GM21423 (cell line): ENCODE measurements around the gene TEP1.
A peak's percentile ranks its signal among the peaks of the same experiment; 100 is the strongest.
"Not testable (repeated sequence)": the region's sequence is repeated elsewhere in the genome, so short reads cannot be mapped to it uniquely, and the experiment has no call there.

Experiments
- ATAC-seq: cut with Tn5 transposase; IDR thresholded peaks from one replicate; pipeline ENCODE4 v1.9.1; 2021; ENCODE audit warnings: mild to moderate bottlenecking, moderate library complexity; ENCODE audit not compliant: unreplicated experiment

Gene TEP1

GRCh38 chr14:20412876-20413743, at the start of gene TEP1:
TSS of gene TEP1 (minus strand) at chr14:20413501. CDS start at chr14:20408439, 5,062 bp downstream.
- ATAC-seq = peak; percentile 66

GRCh38 chr14:20461225-20462141, 48.2 kb upstream of the TEP1 start, which contains the start of gene PIP4P1:
TSS of gene PIP4P1 (minus strand) at chr14:20461434. CDS start at chr14:20461325, 109 bp downstream.
- ATAC-seq = peak; percentile 89

DNA sequence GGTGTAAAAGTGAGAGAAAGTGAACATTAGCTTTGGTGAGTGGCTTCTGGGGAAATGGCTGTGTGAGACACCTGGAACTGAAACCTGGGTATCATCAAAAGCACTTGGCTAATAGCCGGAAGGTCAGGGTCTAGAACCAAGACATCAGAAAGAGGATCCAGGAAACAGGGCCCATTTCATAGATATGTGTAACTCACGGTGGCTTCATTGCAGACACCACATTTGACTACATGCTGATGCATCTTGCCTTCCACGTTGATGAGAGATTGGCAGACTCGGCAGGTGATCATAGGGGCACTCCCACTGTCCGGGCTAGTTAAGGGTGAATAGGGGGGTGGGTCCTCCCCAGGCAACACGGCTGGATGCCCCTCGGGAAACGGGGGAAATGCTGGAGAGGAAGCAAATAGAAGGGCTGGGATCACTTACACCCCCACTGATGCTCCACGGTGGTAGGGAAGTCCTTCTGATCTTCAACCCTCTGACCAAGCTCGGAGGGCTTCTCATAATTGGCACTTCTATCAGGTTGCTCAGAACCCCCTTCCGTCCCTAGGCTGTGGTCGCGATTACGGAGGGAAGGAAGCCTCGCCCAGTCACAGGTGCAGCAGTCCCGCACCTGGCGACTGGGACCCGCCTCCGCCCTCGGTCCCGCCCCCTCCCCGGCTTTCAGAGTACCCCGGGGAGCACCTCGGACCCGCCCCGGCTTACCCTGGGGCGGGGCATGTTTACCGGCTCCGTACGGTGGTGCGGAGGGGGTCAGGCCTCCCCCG, 47.3 kb upstream of the TEP1 start:
- ATAC-seq = peak; percentile 9

DNA sequence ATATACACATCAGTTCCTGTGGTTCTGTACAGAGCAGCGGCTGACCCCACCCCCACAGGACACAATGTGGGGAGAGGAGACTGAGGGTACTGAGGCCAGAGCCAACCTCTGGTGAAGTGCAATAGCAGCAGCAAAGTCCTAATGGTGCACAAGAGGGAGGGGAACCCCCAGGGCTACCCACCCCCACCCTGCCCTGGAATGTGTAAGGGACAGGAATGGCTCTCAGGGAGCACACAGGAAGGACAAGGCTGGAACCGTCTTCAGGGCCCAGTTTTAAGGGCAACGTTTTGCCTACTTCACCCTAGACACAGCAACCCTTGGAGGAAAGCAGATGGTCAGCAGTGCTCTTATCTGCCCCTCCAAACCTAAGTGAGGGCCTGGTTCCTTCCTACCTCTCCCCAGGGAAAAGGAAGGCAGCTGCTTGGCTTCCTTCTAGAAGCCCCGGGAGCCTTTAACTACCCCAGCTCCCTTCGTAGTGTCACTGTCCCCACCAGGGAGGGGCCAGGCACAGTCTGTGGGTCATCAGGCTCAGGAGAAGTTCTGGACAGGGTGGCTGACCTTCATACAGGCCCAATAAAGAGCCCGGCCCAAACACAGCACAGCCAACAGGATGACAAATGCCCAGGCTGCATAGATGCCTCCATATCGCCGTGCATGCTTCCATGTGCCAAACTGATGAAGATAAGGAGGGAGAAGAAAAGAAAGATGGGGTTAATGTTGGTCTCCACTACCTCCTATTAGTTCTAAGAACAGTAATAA, 44.9 kb upstream of the TEP1 start:
- no peak for ATAC-seq

- no peak for ATAC-seq
Observed at GRCh38 chr14:20456971-20457370, 43.7 kb upstream of the TEP1 start.

DNA sequence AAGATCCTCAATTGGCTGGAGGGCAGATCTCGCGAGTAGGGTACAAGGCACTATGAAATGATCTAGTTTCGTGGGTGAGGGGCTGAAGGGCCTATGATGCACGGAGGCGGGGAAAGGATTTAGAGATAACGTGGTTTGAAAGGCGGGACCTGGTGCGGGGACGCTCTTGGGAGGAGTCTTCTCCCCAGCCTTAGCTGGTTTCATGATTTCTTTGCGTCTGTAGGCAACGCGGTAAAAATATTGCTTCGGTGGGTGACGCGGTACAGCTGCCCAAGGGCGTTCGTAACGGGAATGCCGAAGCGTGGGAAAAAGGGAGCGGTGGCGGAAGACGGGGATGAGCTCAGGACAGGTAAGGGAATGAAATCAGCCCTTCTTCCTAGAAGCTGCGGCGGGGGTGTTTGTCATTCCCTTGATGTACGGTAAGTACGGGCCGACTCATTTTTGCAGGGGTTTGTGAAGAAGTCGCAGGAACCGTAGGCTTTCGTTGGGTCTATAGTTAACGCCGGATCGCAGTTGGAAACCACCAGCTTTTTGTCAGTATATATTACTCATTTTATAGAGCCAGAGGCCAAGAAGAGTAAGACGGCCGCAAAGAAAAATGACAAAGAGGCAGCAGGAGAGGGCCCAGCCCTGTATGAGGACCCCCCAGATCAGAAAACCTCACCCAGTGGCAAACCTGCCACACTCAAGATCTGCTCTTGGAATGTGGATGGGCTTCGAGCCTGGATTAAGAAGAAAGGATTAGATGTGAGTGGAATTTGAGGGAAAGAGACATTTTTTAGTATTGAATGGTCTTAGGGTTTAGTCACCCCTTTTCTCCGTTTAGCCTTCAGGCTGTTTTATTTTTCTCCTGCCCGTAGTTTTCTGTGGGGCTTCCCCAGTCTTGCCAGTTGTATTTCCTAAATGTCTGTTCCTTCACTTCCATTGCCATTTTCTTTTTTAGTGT, 42.3 kb upstream of the TEP1 start:
- peak; percentile 36 for ATAC-seq

DNA sequence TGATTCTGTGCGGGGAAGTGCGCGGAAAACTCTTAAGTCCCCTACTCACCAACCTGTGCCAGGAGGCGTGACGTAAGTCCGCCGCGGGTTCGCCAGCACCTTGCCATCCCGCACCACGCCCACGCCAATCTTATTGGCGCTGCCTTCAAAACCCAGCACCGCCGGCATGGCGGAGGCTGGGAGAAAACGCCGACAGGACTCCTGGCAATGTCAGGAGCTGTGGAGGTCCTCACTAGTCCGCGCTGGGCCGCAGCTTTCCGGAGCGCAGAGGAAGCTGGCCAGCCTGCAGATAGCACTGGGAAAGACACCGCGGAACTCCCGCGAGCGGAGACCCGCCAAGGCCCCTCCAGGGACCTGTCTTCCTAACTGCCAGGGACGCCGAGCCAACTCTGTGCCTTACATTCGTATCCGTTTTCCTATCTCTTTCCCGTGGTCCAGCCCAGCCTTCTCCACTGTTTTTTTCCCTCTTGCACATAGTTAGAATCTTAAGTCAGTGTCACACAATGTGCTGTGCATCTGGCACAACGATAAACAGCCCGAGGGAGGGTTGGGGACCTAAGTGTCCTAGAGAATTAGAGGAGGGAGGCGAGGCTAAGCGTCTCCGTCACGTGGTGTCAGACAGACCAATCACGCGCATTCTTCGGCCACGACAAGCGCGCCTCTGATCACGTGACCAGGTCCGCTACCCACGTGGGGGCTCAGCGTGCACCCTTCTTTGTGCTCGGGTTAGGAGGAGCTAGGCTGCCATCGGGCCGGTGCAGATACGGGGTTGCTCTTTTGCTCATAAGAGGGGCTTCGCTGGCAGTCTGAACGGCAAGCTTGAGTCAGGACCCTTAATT, 41.4 kb upstream of the TEP1 start, which contains the start of the genes APEX1 and OSGEP:
Gene APEX1 (plus strand): TSS at position 711 of the 839 bp plus-strand sequence. CDS start 420 bp downstream, outside the sequence.
Gene OSGEP (minus strand): TSS at position 297 of the 839 bp plus-strand sequence. CDS start 129 bp downstream, at position 168.
- peak; percentile 83 for ATAC-seq

GRCh38 chr14:20452831-20453230, 39.5 kb upstream of the TEP1 start:
- ATAC-seq = not testable (repeated sequence)

DNA sequence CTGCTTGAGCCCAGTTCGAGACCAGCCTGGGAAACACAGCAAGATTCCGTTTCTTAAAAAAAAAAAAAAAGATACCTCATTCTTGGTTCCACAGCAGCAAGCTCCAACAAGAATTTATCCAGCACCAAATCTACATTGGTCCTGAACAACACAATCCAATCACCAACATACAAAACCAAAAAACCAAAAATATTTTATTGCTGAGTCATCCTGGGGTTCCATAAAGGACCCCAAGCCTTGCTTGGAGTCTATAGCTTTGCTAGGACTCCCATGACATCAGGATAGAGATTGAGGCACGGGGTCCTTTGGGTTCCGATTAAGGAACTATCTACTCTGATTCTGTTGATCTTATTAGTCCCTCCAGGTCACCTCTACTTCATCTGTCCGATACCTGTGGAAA, 33.6 kb upstream of the TEP1 start:
- ATAC-seq = no peak

- ATAC-seq = not testable (repeated sequence)
Observed at GRCh38 chr14:20443650-20444049, 30.3 kb upstream of the TEP1 start.

DNA sequence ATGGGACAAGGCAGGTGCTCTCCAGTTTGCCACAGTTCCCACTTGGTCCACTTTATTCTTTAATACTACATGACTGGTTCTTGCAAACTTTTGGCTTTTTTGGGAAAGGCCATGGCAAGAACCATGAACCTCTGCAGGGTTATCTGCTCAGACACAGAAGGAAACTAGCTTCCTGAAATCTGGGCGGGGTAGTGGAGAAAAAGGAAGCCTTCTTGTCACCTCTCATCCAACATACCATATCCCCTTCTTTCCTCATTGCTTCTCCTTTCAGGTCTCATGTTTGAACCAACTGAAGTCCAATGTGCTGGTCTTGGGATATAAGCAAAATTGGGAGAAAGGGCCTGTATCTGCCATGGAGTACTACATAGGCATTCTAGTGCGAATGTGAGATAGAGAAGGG, 28.2 kb upstream of the TEP1 start:
- no peak for ATAC-seq

- no peak for ATAC-seq
Observed at GRCh38 chr14:20440882-20441281, 27.6 kb upstream of the TEP1 start.

DNA sequence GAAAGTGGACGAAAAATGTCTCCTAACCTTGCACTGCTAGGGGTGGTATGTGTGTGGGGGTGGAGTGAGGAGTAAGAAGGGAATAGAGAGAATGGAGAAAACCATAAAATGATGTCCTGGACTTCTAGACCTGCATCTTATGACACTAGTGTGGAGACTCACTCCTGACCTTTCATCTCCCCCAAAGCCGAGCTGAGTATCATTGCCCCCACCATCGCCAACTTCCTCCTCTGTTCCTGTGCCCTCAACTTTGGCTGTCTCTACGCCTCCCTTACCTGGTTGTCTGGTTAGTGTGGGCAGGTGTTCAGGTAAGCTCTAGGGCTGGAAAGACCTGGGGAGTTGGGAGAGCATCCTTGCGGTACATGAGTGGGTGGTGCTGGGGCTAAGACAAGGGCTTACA, 27.2 kb upstream of the TEP1 start:
- no peak for ATAC-seq

GRCh38 chr14:20438664-20439063, 25.4 kb upstream of the TEP1 start:
- no peak for ATAC-seq

DNA sequence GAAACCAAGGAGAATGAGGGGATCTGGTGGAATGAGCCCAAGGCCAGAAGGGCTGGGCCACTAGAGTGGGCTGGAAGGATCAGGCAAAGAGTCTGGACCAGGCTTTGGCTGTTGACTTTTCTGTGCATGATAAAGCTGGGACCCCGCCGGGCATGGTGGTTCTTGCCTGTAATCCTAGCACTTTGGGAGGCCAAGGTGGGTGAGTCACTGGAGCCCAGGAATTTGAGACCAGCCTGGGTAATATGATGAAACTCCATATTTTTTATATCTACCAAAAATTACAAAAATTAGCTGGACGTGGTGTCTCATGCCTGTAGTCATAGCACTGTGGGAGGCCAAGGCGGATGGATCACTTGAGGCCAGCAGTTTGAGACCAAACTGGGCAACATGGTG, 23.1 kb upstream of the TEP1 start:
- no peak for ATAC-seq

- ATAC-seq = no peak
Observed at GRCh38 chr14:20435582-20436362, 22.5 kb upstream of the TEP1 start, which contains the start of gene KLHL33. TSS of gene KLHL33 (minus strand) at chr14:20436166. CDS start at chr14:20435811, 355 bp downstream.
